ENCODE measurements around the gene IPO5.

DNA sequence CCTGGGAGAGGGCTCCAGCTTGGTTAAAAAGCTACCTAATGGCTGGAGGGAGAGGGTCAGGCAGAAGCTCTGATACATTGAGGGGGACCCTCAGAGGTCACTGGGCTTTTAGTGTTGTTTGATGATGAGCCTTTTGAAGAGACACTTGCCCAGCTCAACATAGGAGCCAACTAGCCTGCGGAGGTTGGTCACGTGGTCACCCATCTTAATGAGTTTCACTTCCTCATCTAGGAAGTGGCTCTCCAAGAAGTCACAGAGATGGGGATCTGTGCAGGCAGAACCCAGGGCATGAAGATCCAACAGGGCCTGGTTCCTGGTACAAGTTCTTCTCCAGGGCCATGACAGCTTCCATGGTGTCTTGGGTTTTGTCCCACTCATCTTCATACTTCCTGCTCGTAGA lies 33.4 kb downstream of the IPO5 start:
- no peak for TF ChIP-seq TEAD4 (CRISPR knock-in tag; IDR thresholded peaks at IDR 0.05)
- TF ChIP-seq, protein P1, sequence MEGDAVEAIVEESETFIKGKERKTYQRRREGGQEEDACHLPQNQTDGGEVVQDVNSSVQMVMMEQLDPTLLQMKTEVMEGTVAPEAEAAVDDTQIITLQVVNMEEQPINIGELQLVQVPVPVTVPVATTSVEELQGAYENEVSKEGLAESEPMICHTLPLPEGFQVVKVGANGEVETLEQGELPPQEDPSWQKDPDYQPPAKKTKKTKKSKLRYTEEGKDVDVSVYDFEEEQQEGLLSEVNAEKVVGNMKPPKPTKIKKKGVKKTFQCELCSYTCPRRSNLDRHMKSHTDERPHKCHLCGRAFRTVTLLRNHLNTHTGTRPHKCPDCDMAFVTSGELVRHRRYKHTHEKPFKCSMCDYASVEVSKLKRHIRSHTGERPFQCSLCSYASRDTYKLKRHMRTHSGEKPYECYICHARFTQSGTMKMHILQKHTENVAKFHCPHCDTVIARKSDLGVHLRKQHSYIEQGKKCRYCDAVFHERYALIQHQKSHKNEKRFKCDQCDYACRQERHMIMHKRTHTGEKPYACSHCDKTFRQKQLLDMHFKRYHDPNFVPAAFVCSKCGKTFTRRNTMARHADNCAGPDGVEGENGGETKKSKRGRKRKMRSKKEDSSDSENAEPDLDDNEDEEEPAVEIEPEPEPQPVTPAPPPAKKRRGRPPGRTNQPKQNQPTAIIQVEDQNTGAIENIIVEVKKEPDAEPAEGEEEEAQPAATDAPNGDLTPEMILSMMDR (IDR thresholded peaks at IDR 0.05), result no peak
- no peak for TF ChIP-seq ZNF232 (CRISPR knock-in tag; IDR thresholded peaks at IDR 0.05)
- TF ChIP-seq FOXP1 (CRISPR knock-in tag; IDR thresholded peaks at IDR 0.05; ENCODE audit: borderline replicate concordance), result no peak
- TF ChIP-seq TEAD1 (CRISPR knock-in tag; IDR thresholded peaks at IDR 0.05), result no peak

Measured in WTC11 (cell line).